Activated CD8-positive, alpha-beta memory T cell treated with anti-CD3 and anti-CD28 coated beads, Interleukin-2, amount 50 U/mL, for 48 hours (primary cell): ENCODE results near the gene SERTAD1.
"Not testable (repeated sequence)": the region's sequence is repeated elsewhere in the genome, so short reads cannot be mapped to it uniquely, and the experiment has no call there.

Experiments
- DNase-seq: peaks from one replicate; pipeline ENCODE4 v3.0.0-alpha.2; 2020

SERTAD1 gene

GRCh38 chr19:40450664-40451063 is 24.9 kb upstream of the SERTAD1 start:
- no peak for DNase-seq

DNA sequence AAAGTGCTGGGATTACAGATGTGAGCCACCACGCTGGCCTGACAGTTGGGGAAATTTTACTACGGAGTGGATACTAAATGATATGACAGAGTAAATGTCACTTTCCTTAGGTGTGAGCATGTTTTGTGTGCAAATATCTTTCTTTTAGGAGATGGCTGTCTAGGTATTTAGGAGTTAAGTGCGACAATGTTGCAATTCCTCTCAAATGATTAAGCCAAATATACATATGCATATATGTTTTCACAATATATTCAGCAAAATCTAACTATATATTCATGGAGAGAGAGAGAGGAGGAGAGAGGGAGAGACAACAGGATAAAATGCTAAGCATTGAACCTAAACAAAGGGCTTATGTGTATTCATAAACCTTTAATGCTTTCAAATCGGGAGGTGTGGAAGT is 23.7 kb upstream of the SERTAD1 start:
- no peak for DNase-seq

GRCh38 chr19:40446263-40446784 is 20.5 kb upstream of the SERTAD1 start:
- no peak for DNase-seq

DNA sequence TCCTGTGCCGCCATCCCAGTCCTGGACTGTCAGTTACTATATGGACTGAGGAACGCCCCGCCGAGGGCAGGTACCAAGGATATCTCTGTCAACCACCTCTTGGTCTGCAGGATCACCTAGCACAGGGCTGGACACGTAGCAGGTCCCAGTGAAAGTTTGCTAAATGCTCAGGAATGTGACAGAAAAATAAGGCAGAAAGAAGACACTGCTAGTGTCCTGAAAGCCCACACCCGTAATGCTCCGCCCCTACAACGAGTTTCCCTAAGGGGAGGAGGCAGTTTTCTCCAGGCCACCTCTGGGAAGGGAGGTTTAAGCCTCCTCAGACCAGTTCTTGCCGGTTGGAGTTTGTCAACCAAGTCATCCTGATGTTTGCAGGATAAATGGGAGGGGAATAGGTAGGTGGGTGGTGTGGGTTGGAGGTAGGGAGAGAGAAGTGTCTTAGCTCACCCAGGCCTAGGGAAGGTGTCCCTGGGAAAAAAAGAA is 20.0 kb upstream of the SERTAD1 start:
- DNase-seq = no peak

- DNase-seq = no peak
Observed at GRCh38 chr19:40444825-40445312, 19.1 kb upstream of the SERTAD1 start.

GRCh38 chr19:40444000-40444824 is 18.4 kb upstream of the SERTAD1 start, which contains the start of gene SERTAD3:
SERTAD3 (minus strand) TSS chr19:40444335; CDS start chr19:40442080, 2,255 bp downstream.
- peak; percentile 97 for DNase-seq

GRCh38 chr19:40443131-40443999 is 17.6 kb upstream of the SERTAD1 start:
- peak; percentile 98 for DNase-seq

- peak; percentile 59 for DNase-seq
Observed at GRCh38 chr19:40442328-40443130, 16.7 kb upstream of the SERTAD1 start.

- DNase-seq = no peak
Observed at GRCh38 chr19:40441719-40442253, 16.0 kb upstream of the SERTAD1 start.

- no peak for DNase-seq
Observed at GRCh38 chr19:40438284-40438683, 12.5 kb upstream of the SERTAD1 start.

GRCh38 chr19:40433391-40434216 is 7.8 kb upstream of the SERTAD1 start:
- DNase-seq = peak; percentile 71

DNA sequence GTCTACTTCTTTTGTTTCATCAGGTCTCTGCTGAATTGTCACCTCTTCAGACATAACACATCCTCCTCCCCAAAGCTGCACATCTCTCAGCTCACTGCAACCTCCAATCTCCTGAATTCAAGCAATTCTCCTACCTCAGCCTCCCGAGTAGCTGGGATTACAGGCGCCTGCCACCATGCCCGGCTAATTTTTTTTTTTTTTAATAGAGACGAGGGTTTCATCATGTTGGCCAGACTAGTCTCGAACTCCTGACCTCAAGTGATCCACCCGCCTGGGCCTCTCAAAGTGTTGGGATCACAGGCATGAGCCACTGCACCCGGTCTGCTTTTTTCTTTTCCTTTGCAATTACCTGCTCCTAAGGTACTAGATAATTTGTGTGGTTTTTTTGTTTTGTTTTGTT is 7.0 kb upstream of the SERTAD1 start:
- not testable (repeated sequence) for DNase-seq

DNA sequence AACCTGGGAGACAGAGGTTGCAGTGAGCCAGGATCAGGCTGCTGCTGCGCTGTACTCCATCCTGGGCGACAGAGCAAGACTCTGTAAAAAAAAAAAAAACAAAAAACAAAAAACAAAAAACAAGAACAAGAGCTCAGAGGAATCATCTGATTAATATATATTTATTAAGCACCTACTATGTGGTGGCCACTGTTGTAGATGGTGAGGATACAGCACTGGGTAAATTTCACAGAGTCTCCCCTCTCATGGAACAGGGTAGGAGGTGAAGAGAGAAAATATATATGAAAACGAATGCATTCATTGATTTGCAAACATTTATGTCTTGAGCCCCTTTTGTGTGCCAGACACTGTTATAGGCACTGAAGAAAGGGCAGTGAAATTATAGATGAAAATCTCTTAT is 5.9 kb upstream of the SERTAD1 start:
- no peak for DNase-seq

GRCh38 chr19:40430242-40430641 is 4.5 kb upstream of the SERTAD1 start:
- not testable (repeated sequence) for DNase-seq

- DNase-seq = not testable (repeated sequence)
Observed at GRCh38 chr19:40428197-40428596, 2.4 kb upstream of the SERTAD1 start.

DNA sequence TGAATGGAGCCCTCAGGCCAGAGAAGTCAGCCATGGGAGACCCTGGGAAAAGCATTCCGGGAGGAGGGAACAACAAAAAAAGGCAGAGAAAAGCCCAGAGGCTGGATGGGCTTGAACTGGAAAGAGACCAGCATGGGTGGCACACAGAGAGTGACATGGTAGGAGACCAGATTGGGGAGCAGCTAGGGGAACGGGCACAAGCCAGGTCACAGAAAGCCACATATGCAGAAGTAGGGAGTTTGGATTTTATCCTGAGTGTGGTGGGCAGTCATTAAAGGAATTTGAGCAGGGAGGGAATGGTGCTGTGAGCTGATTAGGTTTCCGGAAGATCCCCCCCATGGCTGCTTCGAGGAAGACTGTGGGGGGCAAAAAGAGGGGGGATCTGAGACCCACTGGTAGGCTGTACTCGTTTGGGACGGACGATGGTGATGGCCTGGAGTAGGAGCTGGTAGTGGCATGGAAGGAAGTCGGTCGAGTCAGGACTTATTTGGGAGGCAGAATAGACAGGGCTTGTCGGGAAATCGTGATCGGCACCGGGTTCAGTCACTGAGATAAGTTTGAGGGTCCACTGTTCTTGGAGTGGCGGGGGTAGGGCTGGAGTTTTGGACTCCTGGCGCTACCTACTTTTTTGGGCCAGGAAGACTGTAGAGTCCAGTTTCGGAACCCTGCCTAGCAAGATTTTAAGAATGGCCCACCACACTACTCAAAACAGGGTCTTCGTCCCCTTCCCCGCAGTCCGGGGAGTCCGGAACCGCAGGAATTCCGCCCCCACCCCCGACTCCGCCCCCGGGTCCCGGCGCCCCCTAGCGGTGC is 949 bp downstream of the SERTAD1 start:
- no peak for DNase-seq

DNA sequence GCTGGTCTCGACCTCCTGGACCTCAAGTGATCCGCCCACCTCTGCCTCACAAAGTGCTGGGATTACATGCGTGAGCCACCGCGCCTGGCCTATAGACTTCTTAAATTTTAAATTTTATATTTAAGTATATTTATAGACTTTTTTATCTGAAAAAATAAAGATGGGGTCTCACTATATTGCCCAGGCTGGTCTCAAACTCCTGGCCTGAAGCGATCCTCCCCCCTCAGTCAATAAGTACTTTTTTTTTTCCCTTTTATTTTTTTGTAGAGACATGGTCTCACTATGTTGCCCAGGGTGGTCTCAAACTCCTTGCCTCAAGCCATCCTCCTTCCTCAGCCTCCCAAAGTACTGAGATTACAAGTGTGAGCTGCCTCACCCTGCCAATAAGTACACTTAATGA is 1.9 kb downstream of the SERTAD1 start:
- DNase-seq = no peak

- no peak for DNase-seq
Observed at GRCh38 chr19:40422748-40423566, 2.8 kb downstream of the SERTAD1 start.
